H4 (cell line): ENCODE measurements around the gene ENO2. TPM values are rescaled to one million over a fixed set of nuclear protein-coding genes. Genes with fewer than 3 reads are reported as not detected.
A peak's percentile ranks its signal among the peaks of the same experiment; 100 is the strongest.

ENCODE experiments used
- DNase-seq: peaks from one replicate; pipeline ENCODE4 v3.0.0-alpha.2; 2015; ENCODE audit warnings: low spot score
- total RNA-seq: library from RNA; depleted of rRNA; stranded (reverse); fragments of >200 nt; shearing (Covaris generic); gene quantifications from 2 replicates; pipeline ENCODE4 v1.2.3, GENCODE V29; 2014

The ENO2 gene
- total RNA-seq, 1 experiment from 2014 or later, result 11.2 TPM

- DNase-seq, result no peak
Measured at GRCh38 chr12:6948873-6949594, 34.7 kb downstream of the ENO2 start.

GRCh38 chr12:6950401-6950801, 36.0 kb downstream of the ENO2 start:
- DNase-seq, result no peak

DNA sequence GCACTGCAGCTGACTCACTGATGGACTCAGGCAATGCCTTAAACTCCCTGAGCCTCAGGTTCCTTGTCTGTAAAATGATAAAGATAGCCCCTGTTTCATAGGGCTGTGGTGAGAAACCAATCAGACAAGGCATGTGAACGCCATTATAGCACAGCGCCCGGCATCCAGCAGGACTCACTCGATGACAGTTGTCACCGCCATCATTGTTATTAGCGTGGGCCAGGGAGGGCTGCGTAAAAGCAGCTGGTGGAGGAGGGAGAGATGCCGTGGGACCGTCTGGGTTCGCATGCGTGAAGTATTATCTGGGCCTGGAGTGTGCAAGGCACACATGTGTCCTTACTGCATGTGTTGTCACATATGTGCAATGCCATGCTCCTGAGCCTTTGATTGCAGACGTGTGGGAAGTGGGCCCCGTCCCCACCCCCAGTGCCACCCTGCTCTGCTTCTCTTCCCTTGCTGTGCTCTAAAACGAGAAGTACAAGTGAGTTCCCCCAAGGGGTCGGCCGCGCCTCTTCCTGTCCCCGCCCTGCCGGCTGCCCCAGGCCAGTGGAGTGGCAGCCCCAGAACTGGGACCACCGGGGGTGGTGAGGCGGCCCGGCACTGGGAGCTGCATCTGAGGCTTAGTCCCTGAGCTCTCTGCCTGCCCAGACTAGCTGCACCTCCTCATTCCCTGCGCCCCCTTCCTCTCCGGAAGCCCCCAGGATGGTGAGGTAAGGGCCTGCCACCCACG, 36.6 kb downstream of the ENO2 start, which contains the start of gene PTPN6:
Gene PTPN6 (plus strand): TSS at position 546 of the 730 bp plus-strand sequence. CDS start 157 bp downstream, at position 703.
- DNase-seq, result no peak

- DNase-seq, result no peak
Measured at GRCh38 chr12:6951551-6952120, 37.3 kb downstream of the ENO2 start.

GRCh38 chr12:6952121-6952862, 37.9 kb downstream of the ENO2 start:
- DNase-seq, result no peak

DNA sequence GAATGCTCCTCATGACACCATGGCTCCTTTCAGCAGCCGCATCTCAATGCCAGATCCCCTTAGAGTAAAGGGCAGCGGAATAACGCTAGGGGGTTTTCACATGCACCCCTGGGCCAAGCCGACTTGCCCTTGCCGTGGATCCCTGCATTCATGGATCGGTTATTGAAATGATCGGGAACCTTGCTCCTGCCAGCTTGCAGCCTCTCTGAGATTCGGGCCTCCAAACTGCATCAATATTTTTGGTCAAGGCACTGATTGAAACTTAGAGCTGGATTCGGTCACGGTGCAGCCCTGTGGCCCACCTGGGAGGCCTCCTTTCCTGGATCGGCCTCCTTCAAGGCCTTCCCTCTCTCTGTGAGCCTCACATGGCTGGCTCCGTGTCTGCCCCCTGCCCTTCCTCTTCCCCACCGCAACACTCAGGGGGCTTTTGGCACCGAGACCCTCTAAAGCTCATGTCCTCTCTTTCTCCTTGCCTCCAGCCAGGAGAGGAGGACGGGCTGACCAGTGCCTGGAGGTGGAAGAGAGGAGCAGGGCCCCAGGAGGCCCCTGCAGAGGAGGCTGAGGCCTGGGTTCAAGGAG, 38.6 kb downstream of the ENO2 start:
- no peak for DNase-seq

- DNase-seq, result peak; percentile 54
Measured at GRCh38 chr12:6953442-6954315, 39.3 kb downstream of the ENO2 start.

DNA sequence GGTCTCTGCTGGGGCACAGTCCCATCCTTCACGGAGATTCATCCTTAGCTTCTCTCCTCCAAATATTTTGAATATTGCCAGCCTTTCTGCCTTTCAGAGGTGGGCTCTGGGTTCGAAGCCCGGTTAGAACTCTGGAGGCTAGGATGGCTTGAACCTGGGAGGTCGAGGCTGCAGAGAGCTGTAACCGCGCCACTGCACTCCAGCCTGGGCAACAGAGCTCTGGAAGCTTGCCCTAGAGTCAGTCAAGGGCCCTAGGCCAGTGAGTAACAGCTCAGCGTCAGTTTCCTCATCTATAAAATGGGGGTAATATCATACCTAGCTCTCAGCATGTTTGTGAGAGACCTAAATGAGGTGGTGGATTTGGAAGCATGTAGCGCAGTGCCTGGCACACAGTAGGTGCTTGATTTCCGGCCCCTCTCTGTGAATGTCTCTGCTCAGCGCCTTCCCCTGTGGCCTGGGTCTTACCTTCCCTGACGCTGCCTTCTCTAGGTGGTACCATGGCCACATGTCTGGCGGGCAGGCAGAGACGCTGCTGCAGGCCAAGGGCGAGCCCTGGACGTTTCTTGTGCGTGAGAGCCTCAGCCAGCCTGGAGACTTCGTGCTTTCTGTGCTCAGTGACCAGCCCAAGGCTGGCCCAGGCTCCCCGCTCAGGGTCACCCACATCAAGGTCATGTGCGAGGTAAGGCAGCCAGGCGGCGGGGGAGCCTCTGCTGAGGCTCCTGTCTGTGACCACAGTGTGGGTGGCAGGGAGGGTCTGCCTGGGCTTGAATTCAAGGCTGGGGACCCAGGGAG, 40.1 kb downstream of the ENO2 start:
- no peak for DNase-seq

- DNase-seq, result no peak
Measured at GRCh38 chr12:6955108-6956020, 41.0 kb downstream of the ENO2 start.

DNA sequence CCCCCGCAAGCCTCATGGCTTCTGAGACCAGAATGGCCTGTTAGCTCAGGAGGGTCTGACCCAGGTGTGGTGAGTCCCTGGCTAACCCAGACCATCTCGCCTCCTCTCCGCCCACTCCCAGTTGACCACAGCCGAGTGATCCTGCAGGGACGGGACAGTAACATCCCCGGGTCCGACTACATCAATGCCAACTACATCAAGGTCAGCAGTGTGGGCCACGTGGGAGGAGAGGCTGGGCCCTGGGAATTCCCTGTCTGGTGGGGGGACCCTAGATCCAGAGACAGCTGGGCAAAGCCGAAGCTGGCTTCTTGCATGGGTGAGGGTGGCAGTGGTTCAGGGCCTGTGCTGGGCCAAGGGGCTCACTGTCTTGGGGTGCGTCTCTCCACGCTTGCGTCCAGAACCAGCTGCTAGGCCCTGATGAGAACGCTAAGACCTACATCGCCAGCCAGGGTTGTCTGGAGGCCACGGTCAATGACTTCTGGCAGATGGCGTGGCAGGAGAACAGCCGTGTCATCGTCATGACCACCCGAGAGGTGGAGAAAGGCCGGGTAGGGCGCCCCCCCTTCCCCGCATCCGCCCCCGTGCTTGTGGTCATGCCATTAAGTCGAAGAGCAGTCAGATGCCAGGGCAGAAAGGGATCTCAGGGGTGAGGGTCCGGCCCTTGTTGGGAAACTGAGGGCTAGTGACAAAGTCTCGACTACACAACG, 41.8 kb downstream of the ENO2 start:
- no peak for DNase-seq

GRCh38 chr12:6957151-6957701, 42.8 kb downstream of the ENO2 start:
- no peak for DNase-seq

DNA sequence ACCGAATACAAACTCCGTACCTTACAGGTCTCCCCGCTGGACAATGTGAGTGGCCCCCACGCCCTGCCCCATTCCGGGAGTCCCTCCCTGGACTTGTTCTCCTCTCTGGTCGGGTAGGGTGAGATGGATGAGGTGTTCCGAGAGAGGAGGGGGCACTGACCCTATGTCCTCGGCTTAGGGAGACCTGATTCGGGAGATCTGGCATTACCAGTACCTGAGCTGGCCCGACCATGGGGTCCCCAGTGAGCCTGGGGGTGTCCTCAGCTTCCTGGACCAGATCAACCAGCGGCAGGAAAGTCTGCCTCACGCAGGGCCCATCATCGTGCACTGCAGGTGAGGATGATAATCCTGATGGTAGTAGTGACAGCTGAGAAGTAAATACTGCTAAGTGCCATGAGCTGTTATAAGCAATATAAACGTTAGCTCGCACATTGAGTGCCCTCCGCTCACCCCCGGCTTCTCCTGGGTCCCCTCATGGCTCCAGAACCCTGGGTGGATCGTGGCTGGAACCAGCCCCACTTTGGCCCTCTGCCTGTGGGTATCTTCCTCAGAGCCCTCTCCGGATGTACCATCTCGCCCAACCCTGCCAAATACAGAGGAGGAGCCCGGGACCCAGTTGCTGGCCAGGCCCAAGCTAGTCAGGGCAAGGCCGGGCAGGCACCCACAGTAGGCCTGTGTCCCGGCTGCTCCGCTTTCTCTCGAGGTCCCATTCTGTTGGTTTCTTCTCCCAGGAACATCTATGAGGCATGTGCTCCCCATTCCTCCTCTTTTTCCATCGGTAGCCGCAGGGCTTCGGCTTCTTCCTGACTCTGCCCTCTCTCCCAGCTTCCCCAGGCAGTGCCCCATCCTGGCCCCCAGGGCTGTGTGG, 43.6 kb downstream of the ENO2 start:
- no peak for DNase-seq

DNA sequence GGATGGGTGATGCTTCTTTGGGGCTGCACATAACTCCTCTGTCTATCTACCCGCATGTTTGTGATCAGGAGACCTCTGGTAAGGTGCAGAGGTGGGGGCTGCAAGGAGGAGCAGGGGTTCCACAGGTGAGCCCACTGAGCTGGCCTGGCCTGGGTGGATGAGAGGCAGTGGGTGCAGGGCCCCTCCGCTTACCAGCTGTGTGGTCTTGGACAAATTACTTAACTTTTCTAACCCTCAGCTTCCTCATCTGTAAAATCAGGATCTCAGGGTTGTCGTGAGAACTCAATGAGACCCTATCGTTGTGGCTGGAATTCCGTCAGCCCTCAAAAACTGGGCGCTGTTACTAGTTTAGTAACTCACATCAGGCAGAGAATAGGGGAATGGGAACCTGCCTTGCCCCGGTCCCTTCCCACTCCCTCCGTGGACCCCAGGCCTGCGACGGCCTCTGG, 44.3 kb downstream of the ENO2 start:
- DNase-seq, result no peak

- no peak for DNase-seq
Measured at GRCh38 chr12:6959058-6959804, 44.9 kb downstream of the ENO2 start.

DNA sequence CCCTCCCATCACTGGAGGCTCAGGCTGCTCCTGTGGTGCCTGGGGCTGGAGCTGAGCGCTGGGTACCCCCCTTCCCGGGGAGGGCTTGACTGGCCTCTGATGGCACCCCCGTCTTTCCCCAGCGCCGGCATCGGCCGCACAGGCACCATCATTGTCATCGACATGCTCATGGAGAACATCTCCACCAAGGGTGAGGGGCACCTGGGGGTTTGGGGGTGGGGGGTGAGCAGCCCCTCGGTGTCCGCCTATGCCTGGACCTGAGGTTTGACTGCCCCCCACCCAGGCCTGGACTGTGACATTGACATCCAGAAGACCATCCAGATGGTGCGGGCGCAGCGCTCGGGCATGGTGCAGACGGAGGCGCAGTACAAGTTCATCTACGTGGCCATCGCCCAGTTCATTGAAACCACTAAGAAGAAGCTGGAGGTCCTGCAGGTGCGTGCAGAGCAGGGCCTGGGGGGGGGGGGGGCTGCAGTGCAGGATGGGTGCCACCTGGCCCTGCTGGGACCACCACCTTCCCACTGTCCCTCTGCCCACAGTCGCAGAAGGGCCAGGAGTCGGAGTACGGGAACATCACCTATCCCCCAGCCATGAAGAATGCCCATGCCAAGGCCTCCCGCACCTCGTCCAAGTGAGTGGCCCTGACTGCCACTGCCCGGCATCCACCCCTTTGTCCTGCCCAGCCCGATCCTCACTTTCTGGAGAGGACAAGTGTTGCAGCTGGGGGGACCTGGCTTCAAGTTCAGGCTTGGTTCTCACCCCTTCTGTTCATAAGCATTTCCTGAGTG, 45.6 kb downstream of the ENO2 start:
- no peak for DNase-seq
